SIG-M5 treated with dmso at 0.1 percent for 504 hours (cell line): Measurements from ENCODE around the gene PCDHGC3.

ENCODE experiments used
- DNase-seq: peaks from one replicate; lab custom pipeline; 2025; ENCODE audit not compliant: unreplicated experiment; lab: John Stamatoyannopoulos, UW

The PCDHGC3 gene

DNA sequence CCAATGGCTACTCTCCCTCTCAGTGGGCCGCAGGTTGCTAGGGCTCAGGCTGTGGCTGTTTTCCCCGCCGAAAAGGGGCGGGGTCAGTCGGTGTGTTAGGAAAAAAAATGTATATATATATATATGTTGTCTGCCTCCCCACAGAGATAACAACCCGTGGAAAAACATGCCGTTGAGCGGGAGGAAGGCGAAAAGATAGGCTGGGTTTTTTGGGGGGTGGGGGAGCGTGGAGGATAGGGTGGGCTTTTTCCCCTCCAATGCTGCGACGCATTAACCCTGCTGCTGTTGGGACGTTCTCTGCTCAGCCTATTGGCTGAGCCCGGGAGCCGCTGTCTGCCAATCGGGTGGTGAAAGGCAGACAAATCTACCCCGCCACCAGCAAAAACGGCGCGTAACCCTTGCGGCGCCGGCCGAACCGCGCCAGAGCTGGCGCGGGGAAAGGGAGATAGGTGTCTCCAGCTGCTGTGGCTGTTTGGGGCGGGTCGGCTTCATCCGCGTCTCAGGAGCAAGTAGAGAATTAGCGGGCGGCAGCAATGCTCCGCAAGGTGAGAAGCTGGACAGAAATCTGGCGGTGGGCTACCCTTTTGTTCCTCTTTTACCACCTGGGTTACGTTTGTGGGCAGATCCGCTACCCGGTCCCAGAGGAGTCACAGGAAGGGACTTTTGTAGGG lies 9.0 kb downstream of the PCDHGC3 start, which contains the start of gene PCDHGC4:
TSS of gene PCDHGC4 (plus strand) at position 390 of the 671 bp plus-strand sequence. CDS start at position 534, 144 bp downstream.
- no peak for DNase-seq

DNA sequence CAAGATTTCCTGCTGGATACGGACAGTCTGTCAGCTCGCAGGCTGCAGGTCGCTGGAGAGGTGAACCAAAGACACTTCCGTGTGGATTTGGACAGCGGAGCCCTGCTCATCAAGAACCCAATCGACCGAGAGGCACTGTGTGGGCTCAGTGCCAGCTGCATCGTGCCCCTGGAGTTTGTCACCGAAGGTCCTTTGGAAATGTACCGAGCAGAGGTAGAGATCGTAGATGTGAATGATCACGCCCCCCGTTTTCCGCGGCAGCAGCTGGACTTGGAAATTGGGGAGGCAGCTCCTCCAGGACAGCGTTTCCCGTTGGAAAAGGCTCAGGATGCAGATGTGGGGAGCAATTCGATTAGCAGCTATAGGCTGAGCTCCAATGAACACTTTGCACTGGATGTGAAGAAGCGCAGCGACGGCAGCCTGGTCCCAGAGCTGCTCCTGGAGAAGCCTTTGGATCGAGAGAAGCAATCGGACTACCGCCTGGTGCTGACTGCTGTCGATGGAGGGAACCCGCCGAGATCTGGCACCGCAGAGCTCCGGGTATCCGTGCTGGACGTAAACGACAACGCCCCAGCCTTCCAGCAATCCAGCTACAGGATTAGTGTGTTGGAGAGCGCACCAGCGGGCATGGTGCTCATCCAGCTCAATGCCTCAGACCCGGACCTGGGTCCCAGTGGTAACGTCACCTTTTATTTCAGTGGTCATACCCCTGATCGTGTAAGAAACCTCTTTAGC lies 9.7 kb downstream of the PCDHGC3 start:
- no peak for DNase-seq

DNA sequence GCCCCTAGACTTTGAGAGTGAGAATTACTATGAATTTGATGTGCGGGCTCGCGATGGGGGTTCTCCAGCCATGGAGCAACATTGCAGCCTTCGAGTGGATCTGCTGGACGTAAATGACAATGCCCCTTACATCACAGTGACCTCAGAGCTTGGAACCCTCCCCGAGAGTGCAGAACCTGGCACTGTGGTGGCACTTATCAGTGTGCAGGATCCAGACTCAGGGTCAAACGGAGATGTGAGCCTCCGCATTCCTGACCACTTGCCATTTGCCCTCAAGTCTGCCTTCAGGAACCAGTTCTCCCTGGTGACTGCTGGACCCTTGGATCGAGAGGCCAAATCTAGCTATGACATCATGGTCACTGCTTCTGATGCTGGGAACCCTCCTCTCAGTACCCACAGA lies 10.3 kb downstream of the PCDHGC3 start:
- no peak for DNase-seq

DNA sequence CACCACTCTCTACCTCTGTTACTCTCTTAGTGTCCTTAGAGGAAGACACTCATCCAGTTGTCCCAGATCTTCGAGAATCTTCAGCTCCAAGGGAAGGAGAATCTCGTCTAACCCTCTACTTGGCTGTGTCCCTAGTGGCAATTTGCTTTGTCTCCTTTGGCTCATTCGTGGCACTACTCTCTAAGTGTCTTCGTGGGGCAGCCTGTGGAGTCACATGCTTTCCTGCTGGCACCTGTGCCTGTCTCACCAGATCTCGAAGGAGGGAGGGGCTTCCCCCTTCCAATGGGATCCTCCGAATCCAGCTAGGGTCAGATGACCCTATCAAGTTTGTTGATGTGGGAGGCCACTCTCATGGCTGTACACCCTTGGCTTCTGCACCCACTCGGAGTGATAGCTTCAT lies 11.4 kb downstream of the PCDHGC3 start:
- no peak for DNase-seq

DNA sequence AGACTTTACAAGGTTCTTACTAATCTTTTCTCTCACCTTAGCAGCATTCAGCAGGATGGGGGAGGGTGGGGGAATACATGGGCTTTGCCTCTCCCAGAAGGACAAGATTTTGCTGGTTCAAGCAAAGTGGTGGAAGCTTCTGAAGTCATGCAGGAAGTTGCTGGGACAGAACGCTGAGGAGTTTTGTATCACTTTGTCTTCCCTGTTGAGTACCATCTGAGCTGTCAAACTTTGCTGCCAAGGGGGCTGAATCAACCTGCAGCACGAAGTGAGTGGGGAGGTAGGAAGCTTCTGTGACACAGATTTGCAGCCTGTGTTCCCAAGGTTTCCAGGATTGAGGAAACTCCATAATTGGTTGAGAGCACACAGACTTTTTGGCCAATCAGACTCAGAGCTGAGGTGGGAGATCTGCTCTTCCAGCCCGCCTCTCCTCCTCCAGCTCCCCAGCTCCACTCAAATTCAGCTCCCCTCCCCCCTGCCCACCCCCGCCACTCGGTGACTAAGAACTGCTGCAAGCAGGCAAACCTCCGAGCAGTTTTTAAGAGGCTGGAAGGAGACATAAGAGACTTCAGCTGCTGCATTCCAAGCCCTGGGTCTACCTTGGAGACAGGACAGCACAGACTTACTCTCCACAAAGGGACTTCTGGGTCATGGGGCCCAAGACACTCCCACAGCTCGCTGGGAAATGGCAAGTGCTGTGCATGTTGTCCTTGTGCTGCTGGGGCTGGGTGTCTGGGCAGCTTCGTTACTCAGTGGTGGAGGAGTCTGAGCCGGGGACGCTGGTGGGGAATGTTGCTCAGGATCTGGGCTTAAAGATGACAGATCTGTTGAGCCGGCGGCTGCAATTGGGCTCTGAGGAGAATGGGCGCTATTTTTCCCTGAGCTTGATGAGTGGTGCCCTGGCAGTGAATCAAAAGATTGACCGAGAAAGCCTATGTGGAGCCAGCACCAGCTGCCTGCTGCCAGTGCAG lies 13.1 kb downstream of the PCDHGC3 start, which contains the start of gene PCDHGC5:
TSS of gene PCDHGC5 (plus strand) at position 491 of the 971 bp plus-strand sequence. CDS start at position 651, 160 bp downstream.
- no peak for DNase-seq

DNA sequence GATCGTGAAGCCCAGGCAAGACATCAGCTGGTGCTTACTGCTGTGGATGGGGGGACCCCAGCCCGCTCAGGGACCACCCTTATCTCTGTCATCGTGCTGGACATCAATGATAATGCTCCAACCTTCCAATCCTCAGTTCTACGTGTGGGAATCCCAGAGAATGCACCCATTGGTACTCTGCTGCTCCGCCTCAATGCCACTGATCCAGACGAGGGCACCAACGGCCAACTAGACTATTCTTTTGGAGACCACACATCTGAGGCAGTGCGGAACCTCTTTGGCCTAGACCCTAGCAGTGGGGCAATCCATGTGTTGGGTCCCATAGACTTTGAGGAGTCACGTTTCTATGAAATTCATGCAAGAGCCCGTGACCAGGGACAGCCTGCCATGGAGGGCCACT lies 14.1 kb downstream of the PCDHGC3 start:
- DNase-seq: no peak

DNA sequence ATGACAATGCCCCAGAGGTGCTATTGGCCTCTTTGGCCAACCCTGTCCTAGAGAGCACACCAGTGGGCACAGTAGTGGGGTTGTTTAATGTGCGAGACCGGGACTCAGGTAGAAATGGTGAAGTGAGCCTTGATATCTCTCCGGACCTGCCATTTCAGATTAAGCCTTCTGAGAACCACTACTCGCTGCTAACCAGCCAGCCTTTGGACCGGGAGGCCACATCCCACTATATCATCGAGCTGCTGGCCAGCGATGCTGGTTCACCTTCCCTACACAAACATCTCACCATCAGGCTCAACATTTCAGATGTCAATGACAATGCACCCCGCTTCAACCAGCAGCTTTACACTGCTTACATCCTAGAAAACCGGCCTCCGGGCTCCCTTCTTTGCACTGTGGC lies 14.5 kb downstream of the PCDHGC3 start:
- no peak for DNase-seq

DNA sequence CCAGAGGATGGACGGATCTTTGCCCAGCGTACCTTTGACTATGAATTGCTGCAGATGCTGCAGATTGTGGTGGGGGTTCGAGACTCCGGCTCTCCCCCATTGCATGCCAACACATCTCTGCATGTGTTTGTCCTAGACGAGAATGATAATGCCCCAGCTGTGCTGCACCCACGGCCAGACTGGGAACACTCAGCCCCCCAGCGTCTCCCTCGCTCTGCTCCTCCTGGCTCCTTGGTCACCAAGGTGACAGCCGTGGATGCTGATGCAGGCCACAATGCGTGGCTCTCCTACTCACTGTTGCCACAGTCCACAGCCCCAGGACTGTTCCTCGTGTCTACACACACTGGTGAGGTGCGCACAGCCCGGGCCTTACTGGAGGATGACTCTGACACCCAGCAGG lies 15.0 kb downstream of the PCDHGC3 start:
- no peak for DNase-seq

DNA sequence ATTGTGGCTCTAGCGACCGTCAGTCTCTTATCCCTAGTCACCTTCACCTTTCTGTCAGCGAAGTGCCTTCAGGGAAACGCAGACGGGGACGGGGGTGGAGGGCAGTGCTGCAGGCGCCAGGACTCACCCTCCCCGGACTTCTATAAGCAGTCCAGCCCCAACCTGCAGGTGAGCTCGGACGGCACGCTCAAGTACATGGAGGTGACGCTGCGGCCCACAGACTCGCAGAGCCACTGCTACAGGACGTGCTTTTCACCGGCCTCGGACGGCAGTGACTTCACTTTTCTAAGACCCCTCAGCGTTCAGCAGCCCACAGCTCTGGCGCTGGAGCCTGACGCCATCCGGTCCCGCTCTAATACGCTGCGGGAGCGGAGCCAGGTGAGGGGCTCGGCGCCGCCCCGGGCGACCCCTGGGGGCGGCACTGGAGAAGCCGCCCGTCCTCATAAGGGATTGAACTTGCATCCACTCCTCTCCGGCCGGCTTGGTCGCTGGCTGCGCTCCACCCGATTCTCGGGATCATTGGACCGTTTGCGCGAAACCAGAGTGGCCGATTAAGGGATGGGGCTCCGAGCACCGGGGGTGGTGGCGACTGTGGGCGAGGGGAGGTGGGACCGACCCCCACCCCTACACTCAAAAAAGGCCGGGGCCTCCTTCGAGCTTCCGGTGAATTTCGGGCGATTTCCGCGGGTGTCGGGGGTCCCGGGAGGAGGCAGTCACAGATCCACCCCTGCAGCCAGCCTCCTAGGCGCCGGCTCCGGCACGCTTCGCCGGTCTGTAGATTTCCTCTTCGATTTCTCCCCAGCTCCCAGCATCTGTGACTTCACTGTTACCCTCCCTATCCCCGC lies 15.8 kb downstream of the PCDHGC3 start:
- no peak for DNase-seq

DNA sequence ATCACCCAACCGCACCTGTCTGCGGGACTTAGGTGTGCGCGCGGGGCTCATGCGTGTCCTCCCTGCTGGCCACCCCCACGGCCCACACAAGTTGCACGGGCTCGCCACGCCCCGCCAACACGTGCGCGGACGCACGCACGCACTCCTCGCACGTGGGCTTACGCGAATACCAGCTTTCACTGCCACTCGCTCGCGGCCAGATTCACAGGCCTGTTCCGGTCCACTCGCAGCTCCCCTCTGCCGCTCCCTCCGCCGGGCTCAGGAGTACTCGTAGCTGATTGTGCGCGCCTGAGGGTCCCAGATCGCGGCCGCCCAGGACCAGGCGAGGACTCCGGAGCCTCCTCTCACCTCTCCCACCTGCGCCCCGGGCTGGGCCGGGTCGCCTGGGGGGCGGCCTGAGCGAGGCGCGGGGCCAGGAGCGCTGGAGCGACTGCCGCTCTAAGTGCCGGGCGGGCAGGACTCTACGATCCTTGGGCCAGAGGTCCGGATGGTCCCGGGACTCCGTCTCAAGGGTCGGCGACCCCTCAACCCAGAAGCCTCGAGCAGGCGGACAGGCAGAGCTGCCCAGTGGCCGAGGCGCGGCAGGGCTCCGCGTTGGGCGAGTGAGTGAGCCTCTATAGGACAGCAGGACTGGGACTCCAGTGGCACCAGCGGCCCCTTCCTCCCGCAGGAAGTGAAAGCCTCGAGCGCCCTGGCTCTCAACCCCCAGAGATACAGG lies 16.6 kb downstream of the PCDHGC3 start:
- no peak for DNase-seq

DNA sequence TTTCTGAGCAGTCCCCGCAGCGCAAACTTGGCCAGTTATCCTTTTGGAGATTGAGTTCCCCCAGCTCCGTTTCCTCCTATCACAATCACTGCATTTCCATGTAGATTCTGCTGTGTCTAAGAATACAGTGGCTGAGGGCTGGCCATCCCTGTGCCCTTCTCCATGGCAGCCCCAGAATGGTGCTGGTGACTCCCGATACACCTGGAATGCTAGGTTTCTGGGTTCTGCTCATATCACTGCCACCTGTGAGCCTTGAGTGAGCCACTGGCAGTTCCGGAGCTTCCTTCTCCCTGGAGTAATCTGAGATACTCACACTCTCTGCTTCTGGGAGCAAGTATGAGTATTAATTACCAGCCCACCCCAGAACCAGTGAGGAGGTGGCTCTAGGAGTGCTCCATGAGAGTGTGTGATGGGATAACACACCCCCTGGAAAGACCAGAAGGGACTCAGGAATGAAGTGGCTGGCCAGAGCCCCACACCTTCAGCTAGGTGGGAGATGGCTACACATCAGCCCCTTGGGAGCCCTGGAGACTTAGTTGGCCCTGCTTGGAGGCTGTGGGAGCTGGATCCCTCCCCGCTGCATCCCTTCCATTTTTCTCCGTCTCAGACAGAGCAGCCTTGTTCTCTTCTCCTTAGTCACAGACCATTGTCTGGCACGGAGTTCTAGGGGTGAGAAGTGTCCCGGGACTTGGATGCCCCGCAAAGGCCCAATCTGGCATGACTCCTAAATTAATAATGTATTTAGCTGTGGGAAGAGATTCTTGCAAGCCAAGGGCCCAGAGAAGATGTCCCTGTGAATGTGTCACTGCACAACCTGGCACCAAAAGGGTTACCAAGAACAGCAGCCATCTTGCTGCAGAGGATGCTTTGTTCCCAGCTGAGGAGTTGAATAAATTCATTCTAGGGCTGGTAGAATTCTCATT lies 18.0 kb downstream of the PCDHGC3 start:
- no peak for DNase-seq

DNA sequence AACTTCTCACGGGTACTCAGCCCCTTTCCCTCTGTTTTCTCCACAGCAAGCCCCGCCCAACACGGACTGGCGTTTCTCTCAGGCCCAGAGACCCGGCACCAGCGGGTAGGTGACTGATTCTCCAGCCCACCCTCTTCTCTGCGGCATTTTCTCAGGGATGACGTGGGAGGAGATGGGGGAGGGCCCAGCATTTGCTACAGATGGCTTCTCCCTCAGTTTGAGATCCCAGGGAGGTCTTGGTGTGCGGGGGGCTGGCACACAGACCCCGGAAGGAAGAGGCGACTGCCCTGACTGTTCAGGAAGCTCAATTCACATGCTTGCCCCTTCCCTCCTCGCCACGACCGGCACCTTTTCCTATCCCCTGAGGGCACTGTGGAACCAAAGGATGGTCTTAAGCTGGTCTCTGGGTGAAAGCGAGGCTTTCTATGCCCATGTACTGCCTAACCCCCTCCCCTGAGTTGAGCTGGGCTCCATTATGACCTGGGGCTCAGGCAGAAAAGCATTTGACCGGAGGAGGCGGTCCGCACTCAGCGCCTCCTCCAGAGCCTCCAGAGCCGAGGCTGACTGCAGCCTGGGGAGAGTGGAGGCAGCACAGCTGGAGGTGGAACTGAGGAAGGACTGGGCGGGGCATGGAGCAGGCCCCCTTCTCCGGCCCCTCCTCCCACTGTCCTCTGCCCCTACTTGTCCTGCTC lies 19.1 kb downstream of the PCDHGC3 start:
- DNase-seq: no peak

DNA sequence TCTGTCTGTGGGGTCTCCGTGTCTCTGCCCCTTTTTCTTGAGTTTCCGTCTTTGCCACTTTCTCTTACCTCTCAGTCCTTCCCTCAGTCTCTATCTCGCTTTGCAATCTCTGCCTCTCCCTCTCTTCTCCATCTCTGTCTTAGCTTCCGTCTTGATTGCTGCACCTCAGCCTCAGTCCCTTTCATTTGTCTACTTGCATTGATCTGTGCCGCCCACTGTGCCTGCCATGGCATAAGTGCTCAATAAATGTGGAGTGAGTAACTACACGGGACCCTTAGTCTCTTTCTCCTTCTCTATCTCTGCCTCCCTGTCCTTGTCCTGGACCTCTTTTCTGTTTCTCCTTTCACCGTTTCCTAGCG lies 19.7 kb downstream of the PCDHGC3 start:
- no peak for DNase-seq

DNA sequence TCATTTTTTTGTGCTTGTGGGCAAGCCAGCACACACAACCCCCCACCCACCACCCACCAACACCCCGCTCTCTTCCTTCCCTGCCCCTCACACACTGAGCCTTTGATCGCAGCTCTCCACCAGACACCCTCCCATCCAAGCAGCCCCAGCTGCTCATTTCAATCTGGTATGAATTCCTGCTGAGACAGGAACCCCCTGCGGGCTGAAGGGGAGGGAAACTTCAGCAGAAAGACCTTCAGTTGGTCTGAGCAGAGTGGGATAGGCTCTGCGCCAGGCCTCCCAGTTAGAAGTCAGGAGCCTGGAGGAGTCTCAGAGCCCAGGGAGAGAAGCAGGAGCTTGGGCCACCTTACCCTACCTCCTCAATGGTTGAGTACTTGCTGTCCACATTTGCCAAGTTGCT lies 20.3 kb downstream of the PCDHGC3 start:
- no peak for DNase-seq

DNA sequence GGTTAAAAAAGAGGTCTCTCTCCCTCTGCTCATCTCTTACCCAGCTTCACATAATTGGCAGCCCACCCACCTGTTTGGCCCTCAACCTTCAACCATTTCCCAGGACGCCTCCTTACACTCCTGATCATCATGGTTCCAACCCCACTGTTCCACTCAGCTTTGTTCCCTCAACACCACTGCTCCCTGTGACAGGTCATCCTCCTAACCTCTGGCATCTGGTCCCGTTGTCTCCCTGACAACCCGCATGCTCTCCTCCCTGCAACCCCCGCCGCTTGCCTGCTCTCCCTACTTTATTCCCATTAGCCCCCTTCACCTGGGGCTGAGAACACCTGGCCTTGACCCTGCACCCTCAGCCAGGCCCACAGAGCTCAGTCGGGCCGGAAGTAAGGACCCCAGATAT lies 26.0 kb downstream of the PCDHGC3 start:
- DNase-seq: no peak

DNA sequence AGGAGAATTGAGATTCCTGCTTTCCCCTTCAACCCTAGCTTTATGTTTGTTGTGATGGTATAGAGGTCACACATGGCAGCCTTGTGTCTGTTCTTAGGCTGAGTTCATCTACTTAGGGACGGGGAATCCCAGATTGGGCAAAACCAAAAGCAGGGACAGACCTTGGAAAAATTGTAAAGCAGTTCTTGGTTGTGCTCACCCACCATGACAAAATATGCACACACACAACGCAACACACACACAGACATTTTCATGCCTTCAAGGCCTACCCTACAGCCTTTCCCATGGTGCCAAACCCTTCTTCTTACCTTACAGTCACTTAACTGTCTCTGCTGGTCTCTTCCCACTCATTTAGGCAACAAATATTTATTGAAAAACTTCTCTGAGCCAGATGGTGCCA lies 27.9 kb downstream of the PCDHGC3 start:
- DNase-seq: no peak

DNA sequence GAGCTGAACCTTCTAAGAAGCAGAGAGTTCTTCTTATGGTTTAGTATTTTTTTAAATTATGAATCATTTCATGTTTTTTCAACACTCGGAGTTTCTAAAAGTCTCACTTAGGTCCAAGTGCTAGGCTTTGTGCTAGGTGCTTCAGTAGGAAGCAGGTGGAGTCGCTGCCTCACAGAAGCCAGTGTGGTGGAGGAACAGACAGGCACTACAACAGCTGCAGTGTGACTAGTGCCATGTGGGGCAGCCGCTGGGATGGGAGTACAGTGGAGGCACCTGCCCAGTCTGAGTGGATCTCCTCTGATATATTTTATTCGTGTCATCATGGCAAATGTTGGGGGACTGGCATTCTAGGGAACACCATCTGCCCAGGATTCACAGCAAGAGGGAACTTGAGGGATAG lies 28.4 kb downstream of the PCDHGC3 start:
- DNase-seq: no peak
